NCI-H146 (cell line): ENCODE data around the gene DCLRE1A.

Experiments
- DNase-seq: peaks from one replicate; lab custom pipeline; 2025; lab: John Stamatoyannopoulos, UW

DCLRE1A gene

DNA sequence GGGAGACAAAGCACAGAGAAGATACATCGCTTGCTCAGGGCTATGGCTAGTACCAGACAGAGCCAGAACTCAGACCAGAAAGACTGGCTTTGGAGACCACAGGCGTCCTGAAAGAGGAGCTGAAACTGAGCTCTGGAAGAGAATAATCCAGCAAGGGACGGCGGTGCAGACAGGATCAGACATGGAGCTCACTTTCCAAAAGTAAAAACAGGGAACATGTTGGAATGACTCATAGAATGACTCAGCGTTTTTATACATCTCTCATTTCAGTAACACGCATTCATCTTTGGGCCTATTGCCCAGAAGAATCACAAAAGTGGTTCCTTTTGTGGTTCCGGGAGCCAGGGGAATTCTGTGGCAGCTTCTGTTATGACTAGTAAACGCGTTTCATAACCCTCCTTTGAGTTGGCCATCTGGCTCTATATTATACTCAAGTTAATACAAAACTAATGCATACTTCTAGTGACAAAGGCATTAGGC, 65.2 kb downstream of the DCLRE1A start:
- no peak for DNase-seq
